ENCODE results near the gene RPTOR.

RPTOR gene

GRCh38 chr17:80769516-80769915 is 224.9 kb downstream of the RPTOR start:
- TF ChIP-seq CTCF (IDR thresholded peaks at IDR 0.05; ENCODE audit: low read depth, low read length), result no peak
- H3K4me3 ChIP-seq (ENCODE audit: low read depth, low read length), result no peak overlapping the region

- TF ChIP-seq CTCF (IDR thresholded peaks at IDR 0.05; ENCODE audit: low read depth, low read length), result no peak
- no peak overlapping the region for H3K4me3 ChIP-seq (ENCODE audit: low read depth, low read length)
These were observed 225.4 kb downstream of the RPTOR start for GRCh38 chr17:80769936-80770625.

GRCh38 chr17:80770881-80771611 is 226.4 kb downstream of the RPTOR start:
- no peak for TF ChIP-seq CTCF (IDR thresholded peaks at IDR 0.05; ENCODE audit: low read depth, low read length)
- no peak overlapping the region for H3K4me3 ChIP-seq (ENCODE audit: low read depth, low read length)

- no peak for TF ChIP-seq CTCF (IDR thresholded peaks at IDR 0.05; ENCODE audit: low read depth, low read length)
- no peak overlapping the region for H3K4me3 ChIP-seq (ENCODE audit: low read depth, low read length)
These were observed 227.0 kb downstream of the RPTOR start for GRCh38 chr17:80771612-80772005.

GRCh38 chr17:80772906-80773242 is 228.2 kb downstream of the RPTOR start:
- no peak for TF ChIP-seq CTCF (IDR thresholded peaks at IDR 0.05; ENCODE audit: low read depth, low read length)
- no peak overlapping the region for H3K4me3 ChIP-seq (ENCODE audit: low read depth, low read length)

DNA sequence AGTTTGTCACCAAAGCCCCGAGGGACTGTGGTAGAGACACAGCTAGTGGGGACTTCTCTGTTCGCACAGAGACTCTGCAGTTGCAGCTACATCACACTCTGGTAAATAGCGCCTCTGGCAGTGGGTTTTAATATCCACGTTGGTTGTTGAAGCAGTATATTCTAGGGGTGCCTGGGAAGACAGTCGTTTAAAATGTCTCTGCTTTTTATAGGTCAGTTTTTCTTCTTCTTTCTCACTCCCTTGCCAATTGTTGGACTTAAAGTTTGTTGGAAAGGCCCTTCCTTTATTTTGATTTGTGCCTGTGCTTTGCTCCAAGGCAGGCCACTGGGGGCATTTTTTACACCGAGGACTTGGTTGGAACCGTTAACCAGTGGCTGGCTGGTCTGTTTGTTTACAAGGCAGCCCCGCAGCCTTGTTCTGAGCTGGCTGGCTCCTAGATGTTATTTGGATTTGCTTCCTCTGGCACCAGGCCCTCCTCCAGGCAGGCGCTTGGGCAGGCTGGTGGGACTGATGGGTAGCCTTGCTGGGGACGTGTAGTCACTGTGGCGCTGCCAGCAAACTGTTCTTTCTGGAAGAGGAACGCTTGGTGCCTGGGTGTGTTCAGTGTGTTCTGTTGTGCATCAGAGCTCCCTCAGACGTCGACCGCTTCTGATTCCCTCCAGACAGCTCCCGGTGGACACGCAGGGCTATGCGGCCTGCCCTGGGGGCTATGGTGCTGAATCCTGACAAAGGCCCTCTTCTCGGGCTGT is 228.8 kb downstream of the RPTOR start:
- TF ChIP-seq CTCF (IDR thresholded peaks at IDR 0.05; ENCODE audit: low read depth, low read length), result peak; percentile 27
- no peak overlapping the region for H3K4me3 ChIP-seq (ENCODE audit: low read depth, low read length)

DNA sequence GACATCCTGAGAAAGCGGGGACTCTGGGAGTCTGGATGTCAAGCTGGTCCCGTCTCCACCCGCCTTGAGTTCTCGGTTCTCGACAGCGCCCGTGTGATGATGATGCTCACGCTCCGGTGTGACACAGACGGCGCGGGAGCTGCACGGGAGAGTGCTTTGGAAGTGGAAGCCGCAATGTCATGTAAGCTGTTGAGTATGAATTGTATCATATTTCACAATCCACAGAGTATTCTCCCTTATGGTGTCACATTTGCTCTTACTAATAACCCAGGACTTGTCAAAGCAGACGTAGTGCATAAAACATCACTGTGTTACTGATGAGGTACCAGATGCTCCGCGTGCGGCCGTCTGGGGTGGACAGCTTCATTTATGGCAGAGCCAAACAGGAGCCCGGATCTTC is 229.5 kb downstream of the RPTOR start:
- no peak for TF ChIP-seq CTCF (IDR thresholded peaks at IDR 0.05; ENCODE audit: low read depth, low read length)
- no peak overlapping the region for H3K4me3 ChIP-seq (ENCODE audit: low read depth, low read length)
